Measurements from ENCODE around the gene NLRP6. TPM values are rescaled to one million over a fixed set of nuclear protein-coding genes. Genes with fewer than 3 reads are reported as not detected.
A peak's percentile ranks its signal among the peaks of the same experiment; 100 is the strongest.

Gene NLRP6
- total RNA-seq, 1 experiment from 2014 or later: not detected

- H4K20me1 ChIP-seq (ENCODE audit: control insufficient read depth, insufficient read depth, insufficient read length): no peaks in the 10 kb centered on the region
- Mint-ChIP-seq H3K27me3 (ENCODE audit: low read depth) (no peaks in the 10 kb centered on the region), H3K4me3 (no peak overlapping the region; a peak in 1 of 5 replicates), H3K9me3 (peaks cover under 1 to 2% of the 10 kb centered on the region in 2 experiments; a peak in 2 of 5 replicates), H3K4me1 (peaks cover 25 to 38% of the 10 kb centered on the region in 2 experiments), H3K27ac (peak overlapping the region; percentile 61 to 76 (median 68); a peak in 4 of 7 replicates), H3K36me3 (ENCODE audit: insufficient read depth in 1 of 3, low read depth in 3 of 3) (peaks cover 9 to 26% (median 11%) of the 10 kb centered on the region in 3 experiments)
- WGBS (ENCODE audit: extremely low coverage, insufficient read length, low lambda C conversion rate): no CpG with 5 or more reads among the region's 26 CpGs
- H4K91ac ChIP-seq (ENCODE audit: insufficient read length, low read depth, low read length): no peak overlapping the region
- no peaks in the 10 kb centered on the region for H3K79me1 ChIP-seq (ENCODE audit: insufficient read depth, low read depth, low read length, poor library complexity, severe bottlenecking)
- no peak overlapping the region for H3K4me2 ChIP-seq (ENCODE audit: insufficient read depth, insufficient read length, low read length)
- no peak overlapping the region for H3K9ac ChIP-seq (ENCODE audit: extremely low read depth, insufficient read length, low read length)
- no peak overlapping the region for H3K14ac ChIP-seq (ENCODE audit: insufficient read depth, low read length)
- peaks cover 4% of the 10 kb centered on the region; the same call in 1 of the 2 replicates for H3K4me1 ChIP-seq (ENCODE audit: insufficient read depth, low read length)
- H4K8ac ChIP-seq (replicated peaks; ENCODE audit: insufficient read length, low read depth, low read length): no peak overlapping the region
- H2BK120ac ChIP-seq (ENCODE audit: low read depth, low read length, poor library complexity, severe bottlenecking): no peak overlapping the region
- no peak for TF ChIP-seq CTCF (conservative IDR thresholded peaks at IDR 0.05)
- H3K23me2 ChIP-seq (ENCODE audit: insufficient read length, low read depth, low read length, poor library complexity, severe bottlenecking): no peaks in the 10 kb centered on the region
- no peak overlapping the region for H3K27ac ChIP-seq (ENCODE audit: insufficient read length, low read depth, low read length)
- H2BK5ac ChIP-seq (ENCODE audit: insufficient read length, low read length): no peak overlapping the region
- H2AFZ ChIP-seq (ENCODE audit: low read length): no peak overlapping the region
- H3K27me3 ChIP-seq (ENCODE audit: insufficient read depth, low read length): no peaks in the 10 kb centered on the region
- no peak overlapping the region for H4K5ac ChIP-seq (ENCODE audit: insufficient read length, low read depth, low read length)
- no peak overlapping the region for H2BK20ac ChIP-seq (ENCODE audit: low read depth, low read length, poor library complexity, severe bottlenecking)
- no peak overlapping the region for H2BK12ac ChIP-seq (ENCODE audit: insufficient read length, low read depth, low read length)
- H2AK5ac ChIP-seq (ENCODE audit: insufficient read length, low read length): no peak overlapping the region
- H3K79me2 ChIP-seq (ENCODE audit: insufficient read depth, low read length): no peaks in the 10 kb centered on the region
- H3K4ac ChIP-seq (ENCODE audit: low read depth, low read length): no peak overlapping the region
- no peak overlapping the region for H3K23ac ChIP-seq (ENCODE audit: insufficient read length, low read depth, low read length)
- DNase-seq: no peak
- H3K18ac ChIP-seq (ENCODE audit: insufficient read length, low read depth, low read length): no peak overlapping the region
- H3K56ac ChIP-seq (ENCODE audit: insufficient read length, low read depth, low read length): no peak overlapping the region
- H3K9me3 ChIP-seq (ENCODE audit: control insufficient read depth, low read depth, low read length): no peaks in the 10 kb centered on the region
- no peak overlapping the region for H2BK15ac ChIP-seq (ENCODE audit: low read depth, low read length)
- H3T11ph ChIP-seq (ENCODE audit: low read length): no peak overlapping the region
Observed at GRCh38 chr11:297586-298405, 19.6 kb downstream of the NLRP6 start.

All from H9 (cell line).